SHP77 (cell line): Measurements from ENCODE around the gene VGF.
"Not testable (repeated sequence)": the region's sequence is repeated elsewhere in the genome, so short reads cannot be mapped to it uniquely, and the experiment has no call there.

Experiments
- DNase-seq, 2 experiments: peaks; one replicate each; lab custom pipeline; 2025; lab: John Stamatoyannopoulos, UW

VGF gene

DNA sequence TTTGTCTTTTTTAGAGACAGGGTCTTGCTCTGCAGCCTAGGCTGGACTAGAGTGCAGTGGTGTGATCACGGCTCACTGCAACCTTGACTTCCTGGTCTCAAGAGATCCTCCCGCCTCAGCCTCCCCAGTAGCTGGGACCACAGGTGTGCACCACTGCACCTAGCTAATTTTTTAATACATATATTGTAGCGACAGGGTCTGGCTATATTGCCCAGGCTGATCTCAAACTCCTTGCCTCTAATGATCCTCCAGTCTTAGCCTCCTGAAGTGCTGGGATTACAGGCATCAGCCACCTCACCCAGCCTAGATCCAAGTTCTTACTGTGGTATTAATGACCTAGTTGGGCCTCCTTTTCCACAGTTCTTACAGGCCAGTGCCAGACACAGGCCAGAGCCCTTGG, 50.2 kb downstream of the VGF start:
- DNase-seq: no peak

DNA sequence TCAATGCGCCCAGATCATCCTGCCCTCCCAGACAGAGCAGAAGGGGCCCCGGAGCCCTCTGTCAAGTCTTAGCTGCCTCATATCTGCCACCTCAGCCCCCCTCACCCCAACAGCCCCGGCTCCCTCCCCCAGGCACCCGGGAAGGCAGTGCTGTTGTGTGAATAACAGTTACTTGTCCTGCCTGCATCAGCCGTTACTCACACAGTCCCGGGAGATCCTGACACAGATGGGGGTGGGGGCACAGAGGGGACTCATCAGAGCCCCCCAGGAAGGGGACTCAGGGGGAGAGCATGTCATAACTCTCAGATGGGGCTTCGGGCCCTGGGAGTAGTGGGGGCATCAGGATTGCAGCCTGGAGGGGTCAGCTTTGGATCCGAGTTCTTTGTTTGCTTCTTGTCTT, 50.9 kb downstream of the VGF start:
- no peak for DNase-seq

DNA sequence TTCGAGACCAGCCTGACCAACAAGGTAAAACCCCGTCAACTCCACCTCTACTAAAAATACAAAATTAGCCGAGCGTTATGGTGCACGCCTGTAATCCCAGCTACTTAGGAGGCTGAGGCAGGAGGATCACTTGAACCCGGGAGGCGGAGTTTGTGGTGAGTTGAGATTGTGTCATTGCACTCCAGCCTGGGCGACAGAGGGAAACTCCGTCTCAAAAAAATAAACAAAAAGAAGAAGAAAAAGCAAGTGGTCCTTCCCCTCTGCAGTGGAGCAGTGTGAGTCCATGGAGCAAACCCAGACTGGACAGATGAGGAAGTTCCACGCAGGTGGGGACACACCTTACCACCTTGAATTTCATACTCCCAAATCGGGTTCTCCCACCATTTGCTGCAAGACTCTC, 51.5 kb downstream of the VGF start:
- no peak for DNase-seq

DNA sequence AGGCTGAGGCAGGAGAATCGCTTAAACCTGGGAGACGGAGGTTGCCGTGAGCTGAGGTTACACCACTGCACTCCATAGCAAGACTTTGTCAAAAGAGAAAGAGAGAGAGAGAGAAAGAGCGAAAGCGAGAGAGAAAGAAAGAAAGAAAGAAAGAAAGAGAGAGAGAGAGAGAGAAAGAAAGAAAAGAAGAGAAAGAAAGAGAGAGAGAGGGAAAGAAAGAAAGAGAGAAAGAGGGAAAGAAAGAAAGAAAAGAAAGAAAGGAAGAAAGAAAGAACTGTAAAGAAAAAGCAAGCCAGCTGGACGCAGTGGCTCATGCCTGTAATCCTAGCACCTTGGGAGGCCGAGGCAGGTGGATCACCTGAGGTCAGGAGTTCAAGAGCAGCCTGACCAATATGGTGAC, 52.2 kb downstream of the VGF start:
- not testable (repeated sequence) for DNase-seq
